NOMO-1 treated with dmso at 0.1 percent for 144 hours (cell line): ENCODE data around the gene RIMBP3C.
"Not testable (repeated sequence)": the region's sequence is repeated elsewhere in the genome, so short reads cannot be mapped to it uniquely, and the experiment has no call there.

Experiments used
- DNase-seq: peaks from one replicate; lab custom pipeline; 2025; ENCODE audit not compliant: unreplicated experiment; lab: John Stamatoyannopoulos, UW

Gene RIMBP3C, protein sequence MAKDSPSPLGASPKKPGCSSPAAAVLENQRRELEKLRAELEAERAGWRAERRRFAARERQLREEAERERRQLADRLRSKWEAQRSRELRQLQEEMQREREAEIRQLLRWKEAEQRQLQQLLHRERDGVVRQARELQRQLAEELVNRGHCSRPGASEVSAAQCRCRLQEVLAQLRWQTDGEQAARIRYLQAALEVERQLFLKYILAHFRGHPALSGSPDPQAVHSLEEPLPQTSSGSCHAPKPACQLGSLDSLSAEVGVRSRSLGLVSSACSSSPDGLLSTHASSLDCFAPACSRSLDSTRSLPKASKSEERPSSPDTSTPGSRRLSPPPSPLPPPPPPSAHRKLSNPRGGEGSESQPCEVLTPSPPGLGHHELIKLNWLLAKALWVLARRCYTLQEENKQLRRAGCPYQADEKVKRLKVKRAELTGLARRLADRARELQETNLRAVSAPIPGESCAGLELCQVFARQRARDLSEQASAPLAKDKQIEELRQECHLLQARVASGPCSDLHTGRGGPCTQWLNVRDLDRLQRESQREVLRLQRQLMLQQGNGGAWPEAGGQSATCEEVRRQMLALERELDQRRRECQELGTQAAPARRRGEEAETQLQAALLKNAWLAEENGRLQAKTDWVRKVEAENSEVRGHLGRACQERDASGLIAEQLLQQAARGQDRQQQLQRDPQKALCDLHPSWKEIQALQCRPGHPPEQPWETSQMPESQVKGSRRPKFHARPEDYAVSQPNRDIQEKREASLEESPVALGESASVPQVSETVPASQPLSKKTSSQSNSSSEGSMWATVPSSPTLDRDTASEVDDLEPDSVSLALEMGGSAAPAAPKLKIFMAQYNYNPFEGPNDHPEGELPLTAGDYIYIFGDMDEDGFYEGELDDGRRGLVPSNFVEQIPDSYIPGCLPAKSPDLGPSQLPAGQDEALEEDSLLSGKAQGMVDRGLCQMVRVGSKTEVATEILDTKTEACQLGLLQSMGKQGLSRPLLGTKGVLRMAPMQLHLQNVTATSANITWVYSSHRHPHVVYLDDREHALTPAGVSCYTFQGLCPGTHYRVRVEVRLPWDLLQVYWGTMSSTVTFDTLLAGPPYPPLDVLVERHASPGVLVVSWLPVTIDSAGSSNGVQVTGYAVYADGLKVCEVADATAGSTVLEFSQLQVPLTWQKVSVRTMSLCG (N-terminal part only)

DNA sequence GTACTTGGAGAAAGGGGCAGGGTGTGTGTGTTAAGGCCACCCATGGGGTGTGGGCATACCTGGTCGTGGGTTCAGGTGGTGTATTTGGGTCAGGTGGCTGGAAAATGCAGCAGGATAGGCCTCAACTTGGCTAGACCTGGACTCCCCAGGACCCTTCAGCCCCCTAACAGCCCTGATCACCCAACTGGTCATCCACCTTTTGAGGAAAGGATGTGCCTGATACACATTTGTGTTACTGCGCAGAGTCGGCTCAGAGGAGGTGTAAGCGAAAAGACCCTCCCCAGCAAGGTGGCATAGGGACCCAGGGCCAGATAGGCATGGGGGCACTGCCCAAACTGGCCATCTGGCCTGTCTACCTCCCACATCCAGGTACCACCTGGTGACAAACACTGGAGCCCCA is at the start of gene RIMBP3C:
RIMBP3C (minus strand) TSS at position 101 of the 400 bp plus-strand sequence. CDS start 485 bp downstream, outside the sequence.
- DNase-seq = not testable (repeated sequence)

DNA sequence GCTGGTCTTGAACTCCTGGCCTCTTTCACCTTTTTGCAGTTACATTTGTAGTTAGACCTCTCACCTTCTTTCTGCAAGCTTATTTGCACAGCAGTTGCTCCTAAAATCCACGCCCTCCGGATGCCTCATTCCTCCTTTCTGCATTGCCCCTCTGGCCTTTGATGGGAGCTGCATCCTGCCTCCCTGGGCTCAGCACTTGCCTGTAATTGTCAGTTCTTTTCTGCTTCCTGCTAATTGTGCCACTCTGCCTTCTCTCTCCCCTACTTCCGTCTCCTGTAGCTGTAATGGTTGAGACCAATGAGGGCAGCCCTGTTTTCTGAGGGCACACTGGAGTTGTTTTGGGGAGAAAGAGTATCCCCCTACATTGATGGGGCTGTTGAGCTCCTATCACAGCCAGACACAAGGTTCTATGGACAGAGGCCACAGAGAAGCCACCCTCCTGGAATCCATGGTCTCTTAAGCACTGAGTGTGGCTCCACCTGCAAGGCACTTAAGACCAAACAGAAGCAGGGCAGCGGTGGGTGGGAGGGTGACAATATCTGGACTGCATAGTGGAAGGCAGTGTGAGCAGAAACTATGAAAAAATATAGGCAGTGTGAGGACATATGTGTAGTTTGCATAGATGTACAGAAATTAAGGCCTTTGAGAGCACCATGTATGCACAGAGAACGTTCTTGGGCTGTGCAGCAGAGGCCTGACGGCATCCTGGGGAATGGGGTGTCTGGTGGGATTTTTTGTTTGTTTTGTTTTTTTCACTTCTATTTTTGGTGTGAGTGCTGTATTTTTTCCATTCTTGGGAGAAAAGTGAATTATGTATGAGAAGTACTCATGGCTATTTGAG is 48.0 kb upstream of the RIMBP3C start:
- no peak for DNase-seq

DNA sequence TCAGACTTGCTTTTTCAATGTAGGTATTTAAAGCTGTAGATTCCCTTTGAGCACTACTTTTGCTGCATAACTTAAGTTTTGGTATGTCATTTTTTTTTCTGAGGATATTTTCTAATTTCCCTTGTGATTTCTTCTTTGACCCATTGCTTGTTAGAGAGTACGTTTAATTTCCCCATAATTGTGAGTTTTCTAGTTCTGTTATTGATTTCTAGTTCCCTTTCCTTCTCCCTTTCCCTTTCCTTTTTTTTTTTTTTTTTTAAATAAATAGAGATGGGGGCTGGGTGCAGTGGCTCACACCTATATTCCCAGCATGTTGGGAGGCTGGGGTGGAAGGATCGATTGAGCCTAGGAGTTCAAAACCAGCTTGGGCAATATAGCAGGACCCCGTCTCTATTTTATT is 47.0 kb upstream of the RIMBP3C start:
- DNase-seq = no peak

DNA sequence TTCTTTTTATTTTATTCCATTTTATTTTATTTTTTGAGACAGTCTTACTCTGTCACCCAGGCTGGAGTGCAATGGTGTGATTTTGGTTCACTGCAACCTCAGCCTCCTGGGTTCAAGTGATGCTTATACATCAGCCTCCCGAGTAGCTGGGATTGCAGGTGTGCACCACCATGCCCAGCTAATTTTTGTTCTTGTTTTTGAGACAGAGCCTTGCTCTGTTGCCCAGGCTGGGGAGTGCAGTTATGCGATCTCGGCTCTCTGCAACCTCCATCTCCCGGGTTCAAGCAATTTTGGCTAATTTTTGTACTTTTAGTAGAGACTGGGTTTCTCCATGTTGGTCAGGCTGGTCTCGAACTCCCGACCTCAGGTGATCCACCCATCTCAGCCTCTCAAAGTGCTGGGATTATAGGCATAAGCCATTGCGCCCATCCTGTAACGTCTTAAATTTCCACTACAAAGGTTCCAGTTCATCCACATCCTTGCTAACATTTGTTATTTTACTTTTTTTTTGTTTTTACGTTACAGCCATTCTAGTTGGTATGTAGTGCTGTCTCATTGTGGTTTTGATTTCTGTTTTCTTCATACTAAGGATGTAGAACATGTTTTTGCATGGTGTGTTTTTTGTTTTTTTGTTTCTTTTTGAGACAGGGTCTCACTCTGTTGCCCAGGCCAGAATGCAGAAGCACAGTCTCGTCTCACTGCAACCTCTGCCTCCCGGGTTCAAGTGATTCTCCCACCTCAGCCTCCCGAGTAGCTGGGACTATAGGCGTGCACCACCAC is 45.3 kb upstream of the RIMBP3C start:
- DNase-seq = not testable (repeated sequence)

DNA sequence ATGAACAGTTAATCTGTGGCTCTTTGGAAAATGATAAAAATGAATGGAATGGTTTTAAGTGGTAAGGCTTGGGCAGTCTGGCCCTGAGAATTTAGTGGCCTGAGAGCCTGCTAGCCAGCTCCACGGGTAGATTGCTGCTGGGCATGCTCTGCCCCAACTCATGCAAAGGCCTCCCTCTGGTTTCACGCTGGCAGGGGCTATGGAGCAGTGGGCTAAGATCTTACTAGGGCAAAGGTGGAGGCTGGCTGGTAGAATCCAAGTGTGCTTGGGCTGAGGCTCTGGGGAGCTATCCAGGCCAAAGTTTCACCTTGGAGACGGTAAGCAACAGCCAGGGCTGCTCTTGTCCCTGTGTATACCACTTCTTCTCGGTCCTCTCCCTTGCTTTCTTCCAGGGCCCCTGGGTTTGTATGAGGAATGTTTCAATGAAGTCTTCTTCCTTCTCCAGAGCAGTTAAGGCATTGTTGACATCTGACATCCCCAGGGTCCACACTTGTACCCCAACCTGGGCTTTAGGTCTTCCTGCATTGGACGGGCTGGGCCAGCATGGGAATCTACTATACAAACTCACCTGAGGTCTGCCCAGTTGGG is 43.7 kb upstream of the RIMBP3C start:
- no peak for DNase-seq

DNA sequence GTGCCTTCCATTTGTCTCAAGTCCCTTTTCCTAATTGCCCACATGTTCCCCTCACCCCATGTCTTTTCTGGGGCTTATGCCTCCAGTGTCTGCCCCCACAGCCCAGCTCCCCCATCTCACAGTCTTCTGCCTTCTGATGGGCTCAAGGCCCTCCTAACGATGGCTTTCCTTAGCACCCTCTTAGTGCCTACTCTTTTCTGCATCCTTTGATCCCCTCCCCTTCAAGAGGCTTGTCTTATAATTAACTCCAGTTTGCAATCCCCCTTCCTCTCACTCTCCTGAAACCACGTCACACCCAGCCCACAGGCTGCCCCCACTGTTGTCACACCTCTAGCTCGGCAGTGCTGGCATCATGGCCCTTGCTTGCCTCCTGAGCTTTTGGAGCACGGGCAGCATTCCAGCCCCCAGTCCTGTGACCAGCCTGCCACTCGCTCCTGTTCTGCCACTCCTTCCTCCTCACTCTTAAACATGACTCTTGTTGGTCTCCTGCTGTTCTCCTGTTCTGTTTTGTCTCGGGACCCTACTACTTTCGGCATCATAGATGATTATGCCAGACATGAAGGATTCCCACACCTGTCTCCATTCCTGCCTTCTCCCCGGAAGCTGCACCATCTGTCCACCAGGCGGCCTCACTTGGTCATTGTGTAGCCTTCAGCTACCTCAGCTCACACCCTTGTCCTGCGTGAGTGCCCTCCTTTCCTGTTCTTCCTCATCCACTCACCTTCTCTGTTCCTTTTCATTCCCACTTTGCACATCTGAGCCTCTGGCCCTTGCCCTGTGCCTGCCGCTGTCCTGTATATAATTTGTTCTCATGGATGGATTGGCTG is 42.4 kb upstream of the RIMBP3C start:
- no peak for DNase-seq

DNA sequence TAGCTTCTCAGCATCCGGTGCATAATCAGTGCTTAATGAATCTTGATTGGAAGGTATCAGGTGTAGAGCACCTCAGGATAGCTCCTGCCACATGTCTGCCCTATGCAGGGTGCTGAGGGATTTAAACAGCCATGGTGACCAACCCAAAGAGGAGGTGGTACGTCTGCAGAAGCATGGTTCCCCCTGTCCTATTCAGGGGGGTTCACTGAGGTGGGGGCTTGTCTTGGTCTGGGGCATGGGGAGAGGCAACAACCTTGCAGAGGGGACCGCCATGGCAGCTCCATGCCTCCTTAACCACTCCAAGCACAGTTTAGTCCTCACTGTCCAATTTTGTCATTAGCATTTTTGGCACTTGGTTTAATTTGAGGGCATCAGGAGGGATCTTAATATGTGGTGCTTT is 41.2 kb upstream of the RIMBP3C start:
- DNase-seq = no peak

DNA sequence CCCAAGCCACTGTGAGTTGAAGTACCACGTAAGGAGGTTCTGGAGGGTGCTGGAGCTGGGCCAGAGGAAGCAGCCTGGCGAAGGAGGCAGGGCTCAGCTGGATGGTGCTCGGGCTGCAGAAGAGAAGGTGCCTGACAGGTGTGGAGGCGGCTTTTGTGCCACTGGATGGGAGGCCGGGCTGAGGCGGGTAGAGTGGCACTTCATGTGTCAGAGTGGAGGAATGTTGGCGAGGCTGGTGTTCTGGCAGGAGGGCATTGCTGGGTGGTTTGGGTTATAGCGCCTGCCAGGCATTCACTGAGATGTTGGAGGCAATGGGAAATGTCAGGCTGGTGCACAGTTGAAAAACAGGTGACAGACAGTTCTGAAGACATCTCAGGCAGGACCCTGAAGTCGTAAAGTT is 40.4 kb upstream of the RIMBP3C start:
- DNase-seq = no peak

DNA sequence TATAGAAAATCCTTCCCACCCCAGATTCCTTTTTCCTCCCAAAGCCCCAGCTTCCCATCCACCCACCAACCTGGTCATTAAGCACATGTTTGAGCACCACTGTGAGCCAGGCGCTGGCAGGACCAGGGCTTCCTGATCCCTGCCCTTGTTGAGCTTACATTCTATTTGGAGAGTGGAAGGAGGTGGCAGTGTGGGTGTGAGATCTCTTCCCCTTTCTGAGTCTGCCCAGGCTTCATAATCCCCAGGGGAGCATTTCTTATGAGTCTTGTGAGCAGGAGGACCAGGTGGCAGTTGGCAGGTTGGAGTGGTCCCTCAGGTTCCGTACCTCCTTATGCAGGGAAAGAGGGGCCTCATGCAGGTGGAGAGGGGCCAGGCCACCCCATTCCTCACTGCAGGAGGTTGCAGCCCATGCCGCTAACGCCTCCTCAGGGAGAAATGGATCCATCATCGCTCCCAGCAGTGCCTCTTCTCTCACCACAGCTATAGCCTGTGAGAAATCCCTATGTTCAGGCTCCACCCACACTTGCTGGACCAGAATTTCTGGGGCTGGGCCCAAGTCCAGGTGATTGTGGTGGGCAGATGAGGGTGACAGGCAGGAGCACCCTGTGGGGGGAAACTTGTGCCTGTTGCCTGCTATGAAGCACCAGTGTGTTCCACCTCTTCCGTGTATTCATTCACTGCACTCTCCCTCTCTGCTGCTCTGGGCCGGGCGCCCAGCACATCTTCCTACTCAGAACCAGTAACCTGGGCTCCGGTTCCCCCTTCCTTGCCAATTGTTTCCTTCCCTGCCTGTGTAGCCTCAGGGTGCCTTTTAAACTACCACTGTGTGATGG is 39.8 kb upstream of the RIMBP3C start:
- DNase-seq = no peak

DNA sequence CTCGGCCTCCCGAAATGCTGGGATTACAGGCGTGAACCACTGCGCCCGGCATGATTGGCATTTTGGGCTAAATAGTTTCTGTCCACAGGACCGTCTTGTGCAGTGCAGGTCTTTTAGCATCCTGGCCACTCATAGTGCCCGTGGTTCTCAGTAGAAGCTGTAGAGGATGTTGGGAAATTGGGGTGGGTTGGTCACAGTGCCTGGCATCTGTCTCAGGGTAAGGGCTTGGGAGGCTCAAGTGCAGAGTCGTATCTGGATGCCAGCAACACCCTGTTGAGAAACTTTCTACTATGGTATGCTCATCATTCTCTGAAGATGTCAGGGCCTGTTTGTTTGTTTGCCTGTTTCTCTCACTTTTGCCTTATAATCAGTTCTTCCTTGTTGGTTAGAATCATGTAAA is 38.1 kb upstream of the RIMBP3C start:
- no peak for DNase-seq

DNA sequence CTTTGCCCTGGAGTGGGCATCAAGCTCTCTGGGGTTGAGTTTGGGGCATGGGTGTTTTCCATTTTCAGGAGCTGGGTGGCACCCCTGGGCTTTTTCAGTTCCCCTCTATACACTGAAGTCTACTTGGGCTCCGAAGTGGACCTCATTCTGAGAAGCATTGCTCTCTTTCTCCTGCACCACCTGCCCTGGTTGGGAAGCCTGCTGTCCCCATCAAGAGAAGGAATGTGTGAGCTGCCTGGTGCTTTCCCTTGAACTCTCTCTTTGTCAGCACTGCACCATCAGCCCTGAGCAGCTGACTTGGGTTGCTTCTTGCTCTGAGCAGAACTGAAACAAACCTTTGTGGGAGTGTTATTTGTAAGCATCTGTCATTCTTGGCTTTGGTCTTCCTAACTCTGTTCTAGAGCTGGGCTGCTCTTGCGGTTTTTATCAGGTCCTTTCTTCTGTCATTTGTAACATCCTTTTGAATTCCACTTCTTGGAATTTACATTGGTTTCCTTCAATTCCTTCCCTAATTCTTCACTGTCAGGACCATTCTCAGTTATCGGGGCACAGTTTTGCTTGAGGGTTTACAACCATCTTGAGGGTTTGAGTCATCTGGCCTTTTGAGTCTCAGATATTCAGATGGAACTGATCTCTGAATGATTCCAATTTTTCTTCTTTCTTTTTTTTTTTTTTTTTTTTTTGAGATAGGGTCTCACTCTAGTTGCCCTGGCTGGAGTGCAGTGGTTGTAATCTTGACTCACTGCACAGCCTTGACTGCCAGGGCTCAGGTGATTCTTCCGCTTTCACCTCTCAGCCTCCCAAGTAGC is 36.7 kb upstream of the RIMBP3C start:
- DNase-seq = no peak

DNA sequence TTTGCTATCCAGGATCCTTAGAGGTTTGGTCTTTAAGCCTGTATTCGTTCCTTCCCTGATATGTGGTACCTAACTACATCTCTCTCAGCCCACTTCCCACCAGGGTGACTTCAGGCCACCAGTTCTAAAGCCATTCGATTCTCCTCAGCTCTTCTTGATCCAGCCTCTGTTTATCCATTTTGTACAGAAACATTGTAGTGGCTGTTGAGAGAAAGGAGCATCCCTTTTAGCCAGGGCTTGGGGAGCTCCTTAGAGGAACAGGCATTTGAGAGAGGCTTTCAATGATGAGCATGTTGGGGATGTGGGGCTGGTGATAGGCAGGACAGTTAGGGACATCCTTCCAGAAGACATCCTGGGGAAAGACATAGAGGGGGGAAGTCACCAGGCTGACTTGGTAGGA is 34.1 kb upstream of the RIMBP3C start:
- no peak for DNase-seq

DNA sequence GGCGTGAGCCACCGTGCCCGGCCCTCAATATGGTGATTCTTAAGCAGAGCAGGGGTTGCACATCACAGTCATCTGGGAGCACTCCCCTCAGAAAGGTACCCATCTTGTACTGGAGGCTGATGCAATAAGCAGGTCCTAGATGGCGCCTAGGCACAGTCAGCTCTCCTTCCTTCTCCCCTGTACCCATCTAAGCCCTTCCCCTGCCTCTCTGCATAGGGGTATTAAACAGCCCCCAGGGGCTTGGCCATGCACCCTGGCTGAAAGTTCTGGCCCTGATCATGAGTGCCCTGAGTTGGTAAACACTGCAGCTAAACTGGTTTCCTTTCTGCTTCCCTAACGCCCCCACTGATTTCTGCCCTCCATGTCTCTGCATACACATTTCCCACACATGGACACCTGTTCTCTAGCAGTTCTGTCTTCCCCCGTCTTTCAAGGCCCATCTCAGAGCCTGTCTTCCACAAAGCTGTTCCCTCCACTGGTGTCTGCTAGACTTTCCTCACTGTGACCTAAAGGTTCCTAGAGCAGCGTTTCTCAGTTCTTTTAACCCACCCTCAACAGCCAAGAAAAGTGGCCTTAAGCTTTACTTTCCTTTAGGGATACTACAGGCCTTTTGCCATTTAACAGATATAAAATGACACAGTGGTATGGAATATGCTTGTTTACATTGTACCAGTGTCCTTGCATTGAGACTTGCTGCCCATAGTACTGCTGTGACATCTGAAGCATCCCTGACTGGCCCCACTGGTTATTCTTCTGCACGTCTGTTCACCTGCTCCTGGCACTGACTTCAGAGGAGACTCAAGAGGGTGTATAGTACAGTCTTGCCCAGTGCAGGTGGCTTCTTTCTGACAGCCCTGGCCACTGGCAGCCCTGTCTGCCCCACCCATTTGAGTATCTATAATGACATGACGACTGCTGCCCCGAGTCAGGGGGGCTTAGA is 31.8 kb upstream of the RIMBP3C start:
- DNase-seq = no peak

DNA sequence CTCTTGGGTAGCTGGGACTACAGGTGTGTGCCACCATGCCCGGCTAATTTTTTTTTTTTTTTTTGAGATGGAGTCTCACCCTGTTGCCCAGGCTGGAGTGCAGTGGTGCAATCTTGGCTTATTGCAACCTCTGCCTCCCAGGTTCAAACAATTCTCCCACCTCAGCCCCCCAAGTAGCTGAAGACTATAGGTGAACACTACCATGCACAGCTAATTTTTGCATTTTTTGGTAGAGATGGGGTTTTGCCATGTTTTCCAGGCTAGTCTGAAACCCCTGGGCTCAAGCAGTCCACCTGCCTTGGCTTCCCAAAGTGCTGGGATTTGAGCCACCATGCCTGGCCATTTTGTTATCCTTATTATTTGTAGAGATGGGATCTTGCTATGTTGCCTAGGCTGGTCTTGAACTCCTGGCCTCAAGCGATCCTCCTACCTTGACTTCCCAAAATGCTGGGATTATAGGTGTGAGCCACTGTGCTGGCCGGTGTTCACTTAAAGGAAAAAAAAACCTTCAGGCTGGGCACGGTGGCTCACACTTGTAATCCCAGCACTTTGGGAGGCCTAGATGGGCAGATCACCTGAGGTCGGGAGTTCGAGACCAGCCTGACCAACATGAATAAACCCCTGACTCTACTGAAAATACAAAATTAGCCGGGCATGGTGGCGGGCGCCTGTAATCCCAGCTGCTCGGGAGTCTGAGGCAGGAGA is 29.9 kb upstream of the RIMBP3C start:
- DNase-seq = not testable (repeated sequence)

DNA sequence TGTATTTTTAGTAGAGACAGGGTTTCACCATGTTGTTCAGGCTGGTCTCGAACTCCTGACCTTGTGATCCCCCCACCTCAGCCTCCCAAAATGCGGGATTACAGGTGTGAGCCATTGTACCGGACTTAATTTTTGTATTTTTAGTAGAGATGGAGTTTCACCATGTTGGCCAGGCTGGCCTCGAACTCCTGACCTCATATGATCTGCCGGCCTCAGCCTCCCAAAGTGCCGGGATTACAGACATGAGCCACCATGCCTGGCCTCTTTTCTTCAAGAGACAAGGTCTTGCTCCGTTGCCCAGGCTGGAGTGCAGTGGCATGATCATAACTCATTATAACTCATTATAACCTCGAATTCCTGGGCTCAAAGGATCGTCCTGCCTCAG is 29.4 kb upstream of the RIMBP3C start:
- DNase-seq = not testable (repeated sequence)
